SK-N-MC (cell line): ENCODE data around the gene PELI3.

Source experiments
- DNase-seq: peaks from one replicate; pipeline ENCODE4 v3.0.0-alpha.2; 2011; ENCODE audit warnings: low read depth, low spot score
- H3K27ac ChIP-seq: fragments of 200-600 bp; sonication (generic); 2 replicates; pipeline ENCODE4 v1.5.1; 2016; ENCODE audit warnings: mixed run types
- H3K36me3 ChIP-seq: fragments of 200-600 bp; sonication (generic); 2 replicates; pipeline ENCODE4 v1.6.1; 2017; ENCODE audit warnings: antibody characterized with exemption, low read length, mixed read lengths; ENCODE audit not compliant: insufficient read depth
- H3K4me3 ChIP-seq: fragments of 200-600 bp; sonication (generic); 2 replicates; pipeline ENCODE4 v1.5.1; 2016
- H3K9ac ChIP-seq: fragments of 200-600 bp; sonication (generic); 2 replicates; pipeline ENCODE4 v1.8.0; 2017; ENCODE audit warnings: mixed run types, mixed read lengths; ENCODE audit not compliant: insufficient read length
- H3K9me3 ChIP-seq: fragments of 200-600 bp; sonication (generic); 2 replicates; pipeline ENCODE4 v1.6.1; 2017; ENCODE audit warnings: low read depth, mild to moderate bottlenecking, antibody characterized with exemption, low read length, moderate library complexity, mixed read lengths
- EZH2 ChIP-seq: fragments of 200-600 bp; sonication (generic); IDR thresholded peaks from one replicate; pipeline ENCODE4 v1.6.1; 2017; ENCODE audit warnings: antibody characterized with exemption
- FOXP2 ChIP-seq: optimal IDR thresholded peaks from 2 replicates; pipeline ENCODE3; 2011; ENCODE audit warnings: mild to moderate bottlenecking, moderate library complexity; ENCODE audit not compliant: insufficient read depth; ENCODE audit errors: extremely low read length, control extremely low read depth
- POLR2AphosphoS5 ChIP-seq: IDR thresholded peaks from 2 replicates; pipeline ENCODE4 v1.6.1; 2012; ENCODE audit warnings: mild to moderate bottlenecking, low read depth, low read length, borderline replicate concordance

Gene PELI3

DNA sequence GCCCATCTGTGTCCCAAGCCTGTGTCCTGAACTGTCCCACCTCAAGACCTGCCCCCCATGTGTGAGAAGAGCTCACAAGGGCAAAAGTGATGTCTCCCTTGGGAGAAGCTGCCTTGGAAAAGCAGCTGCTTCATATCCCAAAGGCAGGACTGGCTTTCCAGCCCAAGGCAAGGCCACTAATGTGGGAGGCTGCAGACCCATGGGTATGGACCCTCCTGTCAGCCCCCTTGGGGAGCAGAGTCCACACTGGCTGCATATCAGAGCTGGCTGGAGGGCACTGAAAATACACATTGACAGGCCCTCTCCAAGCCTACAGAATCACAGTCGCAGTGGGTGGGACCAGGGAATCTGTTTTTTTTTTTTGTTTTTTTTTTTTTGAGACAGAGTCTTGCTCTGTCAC, 2.7 kb downstream of the PELI3 start:
- H3K36me3 ChIP-seq, result no peaks in the 10 kb centered on the region
- no peak overlapping the region for H3K27ac ChIP-seq
- TF ChIP-seq FOXP2 (no peak), EZH2 (no peak), POLR2AphosphoS5 (no peak)

GRCh38 chr11:66470015-66470414, 3.3 kb downstream of the PELI3 start:
- Histone ChIP-seq H3K4me3 (no peak overlapping the region), H3K27ac (no peak overlapping the region), H3K9me3 (no peaks in the 10 kb centered on the region), H3K9ac (no peak overlapping the region), H3K36me3 (no peaks in the 10 kb centered on the region)
- no peak for TF ChIP-seq FOXP2
- no peak for TF ChIP-seq POLR2AphosphoS5
- no peak for TF ChIP-seq EZH2
- no peak for DNase-seq

More for the DNA sequence above, 2.7 kb downstream of the PELI3 start:
- DNase-seq, result no peak
- H3K9me3 ChIP-seq, result no peaks in the 10 kb centered on the region
- H3K4me3 ChIP-seq, result no peak overlapping the region
- no peak overlapping the region for H3K9ac ChIP-seq

- Histone ChIP-seq H3K4me3 (no peak overlapping the region), H3K27ac (no peak overlapping the region), H3K9me3 (no peaks in the 10 kb centered on the region), H3K9ac (no peak overlapping the region), H3K36me3 (no peaks in the 10 kb centered on the region)
- TF ChIP-seq EZH2 (no peak), FOXP2 (no peak), POLR2AphosphoS5 (no peak)
- DNase-seq, result no peak
These were observed 4.4 kb downstream of the PELI3 start for GRCh38 chr11:66471142-66471541.

DNA sequence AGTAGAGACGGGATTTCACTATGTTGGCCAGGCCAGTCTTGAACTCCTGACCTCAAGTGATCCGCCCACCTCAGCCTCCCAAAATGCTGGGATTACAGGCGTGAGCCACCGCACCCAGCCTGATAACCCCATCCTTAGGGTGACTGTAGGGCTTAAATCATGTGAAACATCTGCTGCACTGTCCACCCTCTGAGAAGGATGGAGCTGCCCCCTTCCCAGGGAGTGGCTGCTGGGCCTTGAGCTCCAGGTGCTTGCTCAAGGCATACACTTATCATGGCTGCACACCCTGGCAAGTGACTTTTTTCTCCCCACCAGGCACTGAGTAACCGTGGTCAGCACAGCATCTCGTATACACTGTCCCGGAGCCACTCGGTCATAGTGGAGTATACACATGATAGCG, 5.3 kb downstream of the PELI3 start:
- no peaks in the 10 kb centered on the region for H3K36me3 ChIP-seq

DNA sequence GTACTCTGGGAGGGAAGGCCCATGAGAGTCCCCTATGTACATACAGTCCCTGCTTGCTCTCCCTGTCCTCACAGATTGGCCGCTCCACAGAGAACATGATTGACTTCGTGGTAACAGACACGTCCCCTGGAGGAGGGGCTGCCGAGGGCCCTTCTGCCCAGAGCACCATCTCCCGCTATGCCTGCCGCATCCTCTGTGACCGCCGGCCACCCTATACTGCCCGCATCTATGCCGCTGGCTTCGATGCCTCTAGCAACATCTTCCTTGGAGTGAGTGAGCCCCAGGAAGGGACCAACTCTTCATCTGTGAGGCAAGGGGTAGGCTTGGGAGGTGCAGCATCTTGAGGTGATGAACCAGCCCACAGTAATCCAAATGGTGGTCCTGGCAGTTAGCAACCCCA, 6.5 kb downstream of the PELI3 start:
- no peaks in the 10 kb centered on the region for H3K9me3 ChIP-seq
- H3K9ac ChIP-seq, result no peak overlapping the region
- no peaks in the 10 kb centered on the region for H3K36me3 ChIP-seq
- H3K4me3 ChIP-seq, result no peak overlapping the region
- no peak for TF ChIP-seq FOXP2
- TF ChIP-seq EZH2, result no peak
- no peak for TF ChIP-seq POLR2AphosphoS5
- H3K27ac ChIP-seq, result no peak overlapping the region
- no peak for DNase-seq

More for the DNA sequence above, 5.3 kb downstream of the PELI3 start:
- H3K9ac ChIP-seq, result no peak overlapping the region
- H3K9me3 ChIP-seq, result no peaks in the 10 kb centered on the region
- H3K4me3 ChIP-seq, result no peak overlapping the region
- no peak overlapping the region for H3K27ac ChIP-seq
- no peak for DNase-seq
- TF ChIP-seq POLR2AphosphoS5 (no peak), EZH2 (no peak)

- TF ChIP-seq EZH2 (no peak), FOXP2 (no peak), POLR2AphosphoS5 (no peak)
- DNase-seq, result no peak
- no peak overlapping the region for H3K27ac ChIP-seq
- H3K4me3 ChIP-seq, result no peak overlapping the region
- no peaks in the 10 kb centered on the region for H3K36me3 ChIP-seq
- H3K9ac ChIP-seq, result no peak overlapping the region
- no peaks in the 10 kb centered on the region for H3K9me3 ChIP-seq
These were observed 7.2 kb downstream of the PELI3 start for GRCh38 chr11:66473608-66474515.

DNA sequence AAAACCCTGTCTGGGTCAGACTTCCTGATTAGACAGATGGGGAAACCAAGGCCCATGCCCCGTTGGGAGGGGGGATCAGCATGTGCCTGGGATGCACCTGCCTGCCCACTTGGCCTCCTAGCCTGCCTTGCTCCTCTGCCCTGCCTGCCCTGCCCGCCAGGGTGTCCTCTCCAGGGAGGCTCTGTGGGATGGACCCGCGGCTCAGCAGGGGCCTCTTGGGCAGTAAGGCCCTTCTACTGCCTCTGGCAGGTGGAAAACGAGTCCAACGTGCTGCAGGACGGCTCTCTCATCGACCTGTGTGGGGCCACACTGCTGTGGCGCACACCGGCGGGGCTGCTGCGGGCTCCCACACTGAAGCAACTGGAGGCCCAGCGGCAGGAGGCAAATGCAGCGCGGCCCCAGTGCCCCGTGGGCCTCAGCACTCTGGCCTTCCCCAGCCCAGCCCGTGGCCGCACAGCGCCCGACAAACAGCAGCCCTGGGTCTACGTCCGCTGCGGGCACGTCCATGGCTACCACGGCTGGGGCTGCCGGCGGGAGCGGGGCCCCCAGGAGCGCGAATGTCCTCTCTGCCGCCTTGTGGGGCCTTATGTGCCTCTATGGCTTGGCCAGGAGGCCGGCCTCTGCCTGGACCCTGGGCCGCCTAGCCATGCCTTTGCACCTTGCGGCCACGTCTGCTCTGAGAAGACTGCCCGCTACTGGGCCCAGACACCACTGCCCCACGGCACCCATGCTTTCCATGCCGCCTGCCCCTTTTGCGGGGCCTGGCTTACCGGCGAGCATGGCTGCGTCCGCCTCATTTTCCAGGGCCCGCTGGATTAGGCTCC, 8.9 kb downstream of the PELI3 start:
- TF ChIP-seq POLR2AphosphoS5 (no peak), FOXP2 (no peak), EZH2 (no peak)
- H3K9ac ChIP-seq, result no peak overlapping the region
- no peak overlapping the region for H3K4me3 ChIP-seq
- no peaks in the 10 kb centered on the region for H3K36me3 ChIP-seq
- H3K9me3 ChIP-seq, result no peaks in the 10 kb centered on the region
- H3K27ac ChIP-seq, result no peak overlapping the region
- DNase-seq, result no peak

DNA sequence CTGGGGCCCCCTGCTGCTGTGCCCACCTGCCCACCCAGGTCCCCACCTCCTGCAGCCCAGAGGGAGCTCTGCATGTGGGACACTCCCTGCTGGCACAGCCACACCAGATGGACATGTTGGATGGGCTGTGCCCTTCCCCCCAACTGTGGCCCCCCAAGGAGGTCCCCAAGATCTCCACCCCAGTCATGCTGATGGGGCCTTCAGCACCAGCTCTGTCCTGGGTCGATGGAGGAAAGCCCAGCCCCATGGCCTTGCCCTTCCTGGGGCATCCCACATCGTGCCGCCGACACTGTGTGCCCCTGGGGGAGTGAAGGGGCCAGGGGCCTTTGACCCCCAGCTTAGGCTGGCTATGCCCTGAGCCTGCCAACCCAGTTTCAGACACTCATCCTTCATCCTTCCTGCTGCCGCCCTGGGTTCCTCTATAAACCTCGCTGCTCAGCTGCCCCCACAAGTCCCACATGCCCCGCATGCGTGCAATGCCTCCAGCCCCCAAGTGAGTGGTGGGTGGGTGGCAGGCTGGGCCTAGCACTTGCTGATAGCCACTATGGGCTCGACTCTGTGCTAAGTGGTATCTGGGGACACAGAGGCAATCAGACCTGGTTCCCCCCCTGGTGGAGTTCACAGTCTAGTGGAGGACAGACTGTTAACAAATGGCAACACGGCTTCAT, 9.6 kb downstream of the PELI3 start:
- Histone ChIP-seq H3K9me3 (no peaks in the 10 kb centered on the region), H3K27ac (no peak overlapping the region), H3K9ac (no peak overlapping the region), H3K4me3 (no peak overlapping the region), H3K36me3 (no peaks in the 10 kb centered on the region)
- no peak for DNase-seq
- TF ChIP-seq EZH2 (no peak), POLR2AphosphoS5 (no peak)
